H1 (cell line): Measurements from ENCODE around the gene SPOCK1. TPM values are rescaled to one million over a fixed set of nuclear protein-coding genes. Genes with fewer than 3 reads are reported as not detected.

ENCODE experiments used
- CTCF ChIA-PET: fragments of 300-600 bp; sonication (Branson Sonifier 250); formaldehyde crosslinking; loops from one replicate; lab custom pipeline; 2021; ENCODE audit not compliant: partially characterized antibody; lab: Charles Lee
- POLR2A ChIA-PET: fragments of 300-600 bp; sonication (Branson Sonifier 250); formaldehyde crosslinking; loops from one replicate; lab custom pipeline; 2021; ENCODE audit warnings: inconsistent platforms; ENCODE audit not compliant: partially characterized antibody; lab: Charles Lee
- DNase-seq, 2 experiments: peaks; one replicate each; pipeline versions ENCODE4 v3.0.0 to v3.0.0-alpha.2; 2010 to 2022; ENCODE audit warnings: low spot score in 2 of 2, low read depth in 1 of 2, mixed read lengths in 1 of 2
- FAIRE-seq: peaks from 2 replicates; lab custom pipeline; 2011; peaks lifted over from hg19 to GRCh38; lab: Jason Lieb, UNC
- H2AFZ ChIP-seq: 2 replicates; pipeline ENCODE4 v1.8.1; 2012; ENCODE audit warnings: low read length, inconsistent platforms
- H2AK5ac ChIP-seq: 2 replicates; pipeline ENCODE4 v1.6.1; 2013; ENCODE audit warnings: low read depth, low read length
- H2BK120ac ChIP-seq: replicated peaks from 2 replicates; pipeline ENCODE3; 2013; ENCODE audit warnings: low read depth, low read length, inconsistent platforms
- H2BK12ac ChIP-seq: 2 replicates; pipeline ENCODE4 v1.6.1; 2013; ENCODE audit warnings: low read depth, low read length
- H2BK15ac ChIP-seq: 2 replicates; pipeline ENCODE4 v1.6.1; 2013; ENCODE audit warnings: low read length
- H2BK20ac ChIP-seq: 2 replicates; pipeline ENCODE4 v1.6.1; 2013; ENCODE audit warnings: low read length
- H2BK5ac ChIP-seq: 2 replicates; pipeline ENCODE4 v1.6.1; 2013; ENCODE audit warnings: low read depth, low read length
- H3K14ac ChIP-seq: 2 replicates; pipeline ENCODE4 v1.6.1; 2013; ENCODE audit warnings: inconsistent platforms; ENCODE audit not compliant: insufficient read length
- H3K18ac ChIP-seq: 2 replicates; pipeline ENCODE4 v1.6.1; 2013; ENCODE audit warnings: low read length; ENCODE audit errors: extremely low read depth
- H3K23ac ChIP-seq: 2 replicates; pipeline ENCODE4 v1.6.1; 2013; ENCODE audit warnings: inconsistent platforms; ENCODE audit not compliant: insufficient read length
- H3K23me2 ChIP-seq: 2 replicates; pipeline ENCODE4 v1.6.1; 2013; ENCODE audit warnings: low read depth, low read length
- H3K27ac ChIP-seq: 2 replicates; pipeline ENCODE4 v1.6.1; 2011; ENCODE audit warnings: low read depth, low read length, inconsistent platforms
- H3K27me3 ChIP-seq, 4 experiments: replicated peaks in 1 of 4; 1 replicate in 1 of 4; 2 replicates in 3 of 4; pipeline versions ENCODE4 v1.6.1 to v1.8.1; 2011 to 2013; ENCODE audit warnings: low read length in 3 of 4, mild to moderate bottlenecking in 3 of 4, inconsistent platforms in 2 of 4, mixed read lengths in 2 of 4, moderate library complexity in 1 of 4; ENCODE audit not compliant: control insufficient read depth in 3 of 4, insufficient read depth in 3 of 4; ENCODE audit errors: extremely low read depth in 1 of 4
- H3K36me3 ChIP-seq, 4 experiments: 2 replicates each; pipeline versions ENCODE4 v1.6.1 to v1.8.1; 2011 to 2013; ENCODE audit warnings: mild to moderate bottlenecking in 4 of 4, low read length in 3 of 4, moderate library complexity in 2 of 4, control low read depth in 1 of 4, inconsistent platforms in 1 of 4; ENCODE audit not compliant: insufficient read depth in 4 of 4, control insufficient read depth in 2 of 4
- H3K4ac ChIP-seq: replicated peaks from 2 replicates; pipeline ENCODE3; 2013; ENCODE audit warnings: low read length, low read depth, mixed read lengths, inconsistent platforms; ENCODE audit not compliant: insufficient read length
- H3K4me1 ChIP-seq, 4 experiments: replicated peaks in 1 of 4; 1 replicate in 1 of 4; 2 replicates in 3 of 4; pipeline versions ENCODE4 v1.6.1 to v1.8.1; 2011 to 2013; ENCODE audit warnings: low read length in 3 of 4, inconsistent platforms in 2 of 4, mixed read lengths in 1 of 4; ENCODE audit not compliant: insufficient read depth in 4 of 4, control insufficient read depth in 3 of 4
- H3K4me2 ChIP-seq, 2 experiments: 2 replicates each; pipeline versions ENCODE4 v1.6.1 to v1.8.1; 2011 to 2013; ENCODE audit warnings: low read depth in 2 of 2, low read length in 2 of 2, control low read depth in 1 of 2, inconsistent platforms in 1 of 2, mild to moderate bottlenecking in 1 of 2; ENCODE audit not compliant: insufficient read depth in 1 of 2
- H3K4me3 ChIP-seq, 4 experiments: fragments of 200-600, 300-600 bp in 1 of 4; sonication (generic), shearing (Covaris generic), sonication (Bioruptor Twin) in 1 of 4; 2 replicates each; pipeline versions ENCODE4 v1.5.1 to v1.8.1; 2011 to 2016; ENCODE audit warnings: low read length in 4 of 4, low read depth in 3 of 4, control low read depth in 2 of 4, inconsistent platforms in 2 of 4, mild to moderate bottlenecking in 2 of 4, mixed read lengths in 1 of 4, moderate library complexity in 1 of 4; ENCODE audit not compliant: insufficient read depth in 2 of 4; ENCODE audit errors: extremely low read depth in 1 of 4
- H3K56ac ChIP-seq: replicated peaks from 2 replicates; pipeline ENCODE3; 2013; ENCODE audit warnings: low read depth, mild to moderate bottlenecking, mixed read lengths, low read length, inconsistent platforms; ENCODE audit not compliant: insufficient read length
- H3K79me1 ChIP-seq: 2 replicates; pipeline ENCODE4 v1.6.1; 2013; ENCODE audit warnings: low read depth, low read length, control low read depth
- H3K79me2 ChIP-seq, 2 experiments: 2 replicates each; pipeline versions ENCODE4 v1.6.1 to v1.8.1; 2012 to 2013; ENCODE audit warnings: low read length in 2 of 2, mild to moderate bottlenecking in 2 of 2, inconsistent platforms in 1 of 2; ENCODE audit not compliant: insufficient read depth in 2 of 2, control insufficient read depth in 1 of 2
- H3K9ac ChIP-seq, 4 experiments: replicated peaks in 1 of 4; 1 replicate in 1 of 4; 2 replicates in 3 of 4; pipeline versions ENCODE4 v1.6.1 to v1.8.1; 2011 to 2013; ENCODE audit warnings: low read depth in 3 of 4, low read length in 3 of 4, control low read depth in 2 of 4, mild to moderate bottlenecking in 2 of 4, moderate library complexity in 2 of 4, inconsistent platforms in 1 of 4; ENCODE audit errors: extremely low read depth in 1 of 4
- H3K9me3 ChIP-seq, 2 experiments: 2 replicates each; pipeline versions ENCODE4 v1.6.1 to v1.8.1; 2012 to 2013; ENCODE audit warnings: mild to moderate bottlenecking in 2 of 2, moderate library complexity in 2 of 2, control low read depth in 1 of 2, inconsistent platforms in 1 of 2, low read depth in 1 of 2, low read length in 1 of 2, mixed read lengths in 1 of 2; ENCODE audit not compliant: insufficient read depth in 2 of 2
- H4K20me1 ChIP-seq, 2 experiments: replicated peaks in 1 of 2; 2 replicates each; pipeline versions ENCODE3 to v1.8.1; 2011 to 2013; ENCODE audit warnings: inconsistent platforms in 2 of 2, low read length in 2 of 2, mild to moderate bottlenecking in 1 of 2; ENCODE audit not compliant: insufficient read depth in 2 of 2, control insufficient read depth in 1 of 2
- H4K5ac ChIP-seq: 2 replicates; pipeline ENCODE4 v1.6.1; 2013; ENCODE audit warnings: low read length, low read depth, mixed read lengths, inconsistent platforms; ENCODE audit not compliant: insufficient read length
- H4K8ac ChIP-seq: 2 replicates; pipeline ENCODE4 v1.8.0; 2013; ENCODE audit warnings: mild to moderate bottlenecking, moderate library complexity, low read length, inconsistent platforms; ENCODE audit not compliant: insufficient read depth; ENCODE audit errors: extremely low read depth
- H4K91ac ChIP-seq: replicated peaks from 2 replicates; pipeline ENCODE3; 2013; ENCODE audit warnings: low read length, mixed read lengths, inconsistent platforms; ENCODE audit not compliant: insufficient read length
- SRF ChIP-seq: IDR thresholded peaks from 2 replicates; pipeline ENCODE4 v1.6.1; 2011; ENCODE audit warnings: mild to moderate bottlenecking, low read depth, low read length, moderate library complexity
- WGBS, 2 experiments: shearing (Covaris generic) in 1 of 2; methylation state at CpG; one replicate each; pipeline versions ENCODE4 v1.1.6 to v1.1.7; 2013 to 2015; ENCODE audit warnings: low lambda C conversion rate in 2 of 2, mixed read lengths in 2 of 2, inconsistent platforms in 1 of 2, low coverage in 1 of 2, missing lambda C conversion rate in 1 of 2; ENCODE audit not compliant: insufficient replicate concordance in 2 of 2, insufficient coverage in 1 of 2, insufficient read length in 1 of 2; ENCODE audit errors: extremely low coverage in 1 of 2, missing lambda C conversion rate in 1 of 2; 5-methylcytosine and 5-hydroxymethylcytosine counted together
- polyA plus RNA-seq, 7 experiments: library from polyadenylated mRNA; depleted of rRNA in 3 of 7; stranded (reverse) in 5 of 7; unstranded in 2 of 7; fragments of >200 nt in 5 of 7; fragments of 200-250 nt in 2 of 7; gene quantifications; 1 replicate in 5 of 7; 2 replicates in 1 of 7; 4 replicates in 1 of 7; pipeline versions ENCODE4 v1.2.1 to v1.2.3, GENCODE V29; 2011 to 2013; ENCODE audit warnings: missing spikeins in 2 of 7, mixed read lengths in 2 of 7
- total RNA-seq: library from RNA; stranded (reverse); fragmentation: NEBNext Ultra II Directional; extraction: Animal tissue kit (Norgen Biotek cat#: 25700); gene quantifications from 2 replicates; pipeline ENCODE4 v1.2.1, GENCODE V29; 2021

SPOCK1 gene
- total and polyA plus RNA-seq, 2 of the 8 experiments (the other 6 are each of a cell fraction or from before 2014, with no cell fraction given), result 6.9 to 18.1 TPM

DNA sequence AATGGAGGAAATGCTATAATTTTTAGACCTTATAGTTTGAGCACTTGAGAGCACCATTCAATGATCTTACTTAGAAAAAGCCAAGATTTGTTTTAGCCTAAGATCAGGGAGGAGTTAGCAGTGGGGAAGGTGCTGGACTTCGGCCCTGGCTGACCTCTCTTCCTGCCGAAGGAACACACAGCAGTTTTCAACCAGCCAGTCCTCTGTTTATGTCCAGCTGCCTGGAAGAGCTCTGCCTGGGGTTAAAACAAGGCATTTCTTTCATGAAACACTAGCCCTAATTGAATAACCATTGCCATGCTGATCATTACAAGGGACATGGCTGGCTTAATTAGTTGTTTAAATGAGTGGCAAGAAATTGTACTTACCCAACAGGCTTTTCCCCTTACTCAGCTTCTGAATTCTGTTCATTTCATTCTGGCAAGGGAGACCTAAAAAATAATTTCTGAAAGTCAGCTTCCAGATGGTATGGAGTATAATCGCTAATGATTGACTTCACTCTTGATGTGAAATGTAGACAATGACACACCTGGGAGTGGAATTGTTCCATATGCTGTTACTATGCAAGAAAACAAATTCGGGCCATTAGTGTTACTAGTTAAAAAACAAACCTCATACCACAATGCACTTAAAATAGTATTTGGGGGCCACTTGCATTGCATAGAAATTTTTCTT, 514.2 kb downstream of the SPOCK1 start:
- H4K8ac ChIP-seq, result no peak overlapping the region
- DNase-seq (no peak), FAIRE-seq (no peak)
- no peak overlapping the region for H3K14ac ChIP-seq
- no peak overlapping the region for H3K4ac ChIP-seq
- H3K9ac ChIP-seq, result no peak overlapping the region
- H3K4me1 ChIP-seq, result peaks cover 0 to 3% (median 0%) of the 10 kb centered on the region in 4 experiments; a peak in 1 of 7 replicates
- no peak overlapping the region for H2AK5ac ChIP-seq
- H3K27ac ChIP-seq, result no peak overlapping the region
- TF ChIP-seq SRF, result no peak
- H3K36me3 ChIP-seq, result no peaks in the 10 kb centered on the region
- no peak overlapping the region for H2BK5ac ChIP-seq
- H3K79me1 ChIP-seq, result no peaks in the 10 kb centered on the region
- no peaks in the 10 kb centered on the region for H3K9me3 ChIP-seq
- H3K27me3 ChIP-seq, result no peaks in the 10 kb centered on the region
- H3K18ac ChIP-seq, result no peak overlapping the region
- ChIA-PET CTCF (no interaction called here), POLR2A (no interaction called here)
- H3K4me2 ChIP-seq, result no peak overlapping the region
- no peaks in the 10 kb centered on the region for H4K20me1 ChIP-seq
- H2BK12ac ChIP-seq, result no peak overlapping the region
- H3K4me3 ChIP-seq, result no peak overlapping the region
- no peak overlapping the region for H3K23ac ChIP-seq
- no peak overlapping the region for H2BK120ac ChIP-seq
- no peak overlapping the region for H3K56ac ChIP-seq
- 87% methylated on average over 4 of the region's 4 CpGs; no CpG with 5 or more reads in 1 of the 2 experiments for WGBS, 2 experiments
- H4K91ac ChIP-seq, result no peak overlapping the region
- H4K5ac ChIP-seq, result no peak overlapping the region
- no peak overlapping the region for H2BK15ac ChIP-seq
- H3K79me2 ChIP-seq, result no peaks in the 10 kb centered on the region
- no peaks in the 10 kb centered on the region for H3K23me2 ChIP-seq
- 0 out of 2 replicates have a peak overlapping the region, but pooled peaks have one; percentile 56 for H2AFZ ChIP-seq
- H2BK20ac ChIP-seq, result no peak overlapping the region
